Left ventricle myocardium inferior (tissue), 1 donor: Measurements from ENCODE around the gene SMYD3. TPM values are rescaled to one million over a fixed set of nuclear protein-coding genes. Genes with fewer than 3 reads are reported as not detected.
"Not testable (repeated sequence)": the region's sequence is repeated elsewhere in the genome, so short reads cannot be mapped to it uniquely, and the experiment has no call there.

Experiments used
- DNase-seq: peaks from one replicate; pipeline ENCODE4 v3.0.0-alpha.2; 2020
- H3K27ac ChIP-seq: fragments of 200-600 bp; replicated peaks from 2 replicates; pipeline ENCODE4 v1.8.0; 2021
- H3K27me3 ChIP-seq: fragments of 200-600 bp; 2 replicates; pipeline ENCODE4 v1.8.0; 2021; ENCODE audit warnings: low read depth
- H3K36me3 ChIP-seq: fragments of 200-600 bp; 2 replicates; pipeline ENCODE4 v1.8.0; 2021
- H3K4me1 ChIP-seq: fragments of 200-600 bp; 2 replicates; pipeline ENCODE4 v1.8.0; 2021
- H3K4me3 ChIP-seq: fragments of 200-600 bp; 2 replicates; pipeline ENCODE4 v1.8.0; 2021; ENCODE audit warnings: mild to moderate bottlenecking, moderate library complexity
- H3K9me3 ChIP-seq: fragments of 200-600 bp; replicated peaks from 2 replicates; pipeline ENCODE4 v1.8.0; 2021
- CTCF ChIP-seq: fragments of 200-600 bp; IDR thresholded peaks from 2 replicates; pipeline ENCODE4 v1.8.0; 2021; ENCODE audit warnings: antibody characterized with exemption, mild to moderate bottlenecking, borderline replicate concordance
- intact Hi-C: fragments of 100-400 bp; cut with micrococcal nuclease; formaldehyde crosslinking; loops from one replicate; pipeline ENCODE4 v1.11.0; 2022
- total RNA-seq: library from RNA; stranded (reverse); fragmentation: NEBNext Ultra II Directional; extraction: Animal tissue kit (Norgen Biotek cat#: 25700); gene quantifications from one replicate; pipeline ENCODE4 v1.2.1, GENCODE V29; 2021
- donor health status: DM: no; HTN: yes; CAD: no; lungs with severe emphysema.

Gene SMYD3
- total RNA-seq, 1 donor from 2014 or later: 9.9 TPM

- intact Hi-C loops: no loop called here
- H3K27me3 ChIP-seq: no peaks in the 10 kb centered on the region
- H3K4me3 ChIP-seq: no peak overlapping the region
- no peaks in the 10 kb centered on the region for H3K36me3 ChIP-seq
- no peak for TF ChIP-seq CTCF
- no peak overlapping the region for H3K27ac ChIP-seq
- H3K9me3 ChIP-seq: no peaks in the 10 kb centered on the region
- DNase-seq: no peak
- no peaks in the 10 kb centered on the region for H3K4me1 ChIP-seq
Observed at GRCh38 chr1:245718951-245719350, 788.1 kb downstream of the SMYD3 start.

- TF ChIP-seq CTCF: no peak
- H3K27me3 ChIP-seq: no peaks in the 10 kb centered on the region
- H3K9me3 ChIP-seq: no peaks in the 10 kb centered on the region
- H3K36me3 ChIP-seq: no peaks in the 10 kb centered on the region
- no peak overlapping the region for H3K27ac ChIP-seq
- no peak overlapping the region for H3K4me3 ChIP-seq
- no peak for DNase-seq
- intact Hi-C loops: no loop called here
- no peaks in the 10 kb centered on the region for H3K4me1 ChIP-seq
Observed at GRCh38 chr1:245718123-245718522, 789.0 kb downstream of the SMYD3 start.

- H3K27me3 ChIP-seq: no peaks in the 10 kb centered on the region
- no peaks in the 10 kb centered on the region for H3K36me3 ChIP-seq
- TF ChIP-seq CTCF: no peak
- no peak overlapping the region for H3K27ac ChIP-seq
- no peaks in the 10 kb centered on the region for H3K4me1 ChIP-seq
- H3K4me3 ChIP-seq: no peak overlapping the region
- intact Hi-C loops: no loop called here
- DNase-seq: no peak
- H3K9me3 ChIP-seq: no peaks in the 10 kb centered on the region
Observed at GRCh38 chr1:245717611-245718010, 789.5 kb downstream of the SMYD3 start.

- DNase-seq: no peak
- intact Hi-C loops: no loop called here
- no peak for TF ChIP-seq CTCF
- no peak overlapping the region for H3K4me3 ChIP-seq
- H3K9me3 ChIP-seq: no peaks in the 10 kb centered on the region
- no peak overlapping the region for H3K27ac ChIP-seq
- H3K36me3 ChIP-seq: no peaks in the 10 kb centered on the region
- no peaks in the 10 kb centered on the region for H3K4me1 ChIP-seq
- no peaks in the 10 kb centered on the region for H3K27me3 ChIP-seq
Observed at GRCh38 chr1:245716561-245716960, 790.5 kb downstream of the SMYD3 start.

GRCh38 chr1:245715970-245716369 is 791.1 kb downstream of the SMYD3 start:
- DNase-seq: no peak
- H3K4me3 ChIP-seq: no peak overlapping the region
- no peak for TF ChIP-seq CTCF
- H3K9me3 ChIP-seq: no peaks in the 10 kb centered on the region
- H3K4me1 ChIP-seq: no peaks in the 10 kb centered on the region
- no peaks in the 10 kb centered on the region for H3K27me3 ChIP-seq
- H3K36me3 ChIP-seq: no peaks in the 10 kb centered on the region
- intact Hi-C loops: no loop called here
- no peak overlapping the region for H3K27ac ChIP-seq

- intact Hi-C loops: no loop called here
- Histone ChIP-seq H3K27ac (no peak overlapping the region), H3K4me3 (no peak overlapping the region), H3K27me3 (no peaks in the 10 kb centered on the region), H3K4me1 (no peaks in the 10 kb centered on the region), H3K36me3 (no peaks in the 10 kb centered on the region), H3K9me3 (no peaks in the 10 kb centered on the region)
- DNase-seq: no peak
- no peak for TF ChIP-seq CTCF
Observed at GRCh38 chr1:245715291-245715701, 791.8 kb downstream of the SMYD3 start.

- H3K36me3 ChIP-seq, H3K27ac ChIP-seq, intact Hi-C loops, DNase-seq, H3K9me3 ChIP-seq, H3K4me1 ChIP-seq, H3K27me3 ChIP-seq, H3K4me3 ChIP-seq: not testable (repeated sequence)
Observed at GRCh38 chr1:245714027-245714426, 793.1 kb downstream of the SMYD3 start.
